Measurements from ENCODE around the gene MAST1. TPM values are rescaled to one million over a fixed set of nuclear protein-coding genes. Genes with fewer than 3 reads are reported as not detected.
"Not testable (repeated sequence)": the region's sequence is repeated elsewhere in the genome, so short reads cannot be mapped to it uniquely, and the experiment has no call there.

Gene MAST1
- total RNA-seq, 2 experiments from 2014 or later = 2.4 to 3.0 TPM

DNA sequence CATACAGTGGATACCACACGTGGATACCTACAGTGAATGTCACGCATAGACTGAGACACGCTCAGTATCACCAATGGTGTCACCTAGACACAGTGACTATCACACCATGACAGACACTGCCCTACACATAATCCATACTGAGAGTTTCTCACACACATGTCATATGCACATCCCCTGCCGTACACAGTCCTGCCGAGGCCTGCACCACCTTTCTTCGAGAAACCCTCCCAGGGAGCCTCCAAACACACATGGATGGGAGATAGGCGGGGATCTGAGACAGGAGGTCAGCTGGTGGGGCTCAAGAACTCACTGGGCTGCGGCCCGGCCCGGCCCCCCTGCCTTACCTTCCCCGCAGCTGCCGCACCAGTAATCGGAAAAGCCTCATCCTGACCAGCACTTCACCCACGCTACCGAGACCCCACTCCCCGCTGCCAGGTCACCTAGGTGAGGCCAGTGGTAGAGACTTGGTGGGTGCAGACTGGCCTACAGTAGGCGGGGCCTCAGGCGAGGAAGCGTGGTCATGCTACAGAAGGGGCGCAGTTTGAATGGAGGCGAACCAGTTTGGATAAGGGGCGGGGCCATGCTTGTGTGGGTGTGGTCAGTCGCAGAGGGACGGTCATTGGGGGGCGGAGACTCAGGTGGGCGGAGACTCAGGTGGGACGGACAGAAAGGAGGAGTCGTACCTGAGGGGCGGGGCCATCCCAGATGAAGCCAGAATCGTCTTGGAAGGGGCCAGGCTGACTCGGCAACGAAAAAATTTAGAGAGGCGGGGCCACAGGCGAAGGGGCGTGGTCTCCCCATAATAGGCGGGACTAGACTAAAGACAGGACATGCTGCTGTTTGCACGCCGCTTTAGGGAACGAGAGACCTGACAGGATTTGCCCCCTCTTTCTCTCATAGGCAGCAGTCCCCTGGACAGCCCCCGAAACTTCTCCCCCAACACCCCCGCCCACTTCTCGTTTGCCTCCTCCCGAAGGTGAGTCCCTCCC is 2.1 kb downstream of the MAST1 start:
- peak; percentile 81 for DNase-seq
- H3K4me3 Mint-ChIP-seq = no peak overlapping the region
- ATAC-seq = peak; percentile 68
- POLR2A ChIA-PET = no interaction called here
- peaks cover 70% of the 10 kb centered on the region for H3K27me3 Mint-ChIP-seq
- intact Hi-C loops (cut with micrococcal nuclease) = no loop called here
- H3K4me1 Mint-ChIP-seq (ENCODE audit: low read depth) = peaks cover 28% of the 10 kb centered on the region
- H3K36me3 Mint-ChIP-seq (ENCODE audit: low read depth) = no peaks in the 10 kb centered on the region
- H3K27ac Mint-ChIP-seq = no peak overlapping the region
- CTCF ChIA-PET = no interaction called here
- H3K9me3 Mint-ChIP-seq = no peaks in the 10 kb centered on the region
- TF ChIP-seq, protein P1, sequence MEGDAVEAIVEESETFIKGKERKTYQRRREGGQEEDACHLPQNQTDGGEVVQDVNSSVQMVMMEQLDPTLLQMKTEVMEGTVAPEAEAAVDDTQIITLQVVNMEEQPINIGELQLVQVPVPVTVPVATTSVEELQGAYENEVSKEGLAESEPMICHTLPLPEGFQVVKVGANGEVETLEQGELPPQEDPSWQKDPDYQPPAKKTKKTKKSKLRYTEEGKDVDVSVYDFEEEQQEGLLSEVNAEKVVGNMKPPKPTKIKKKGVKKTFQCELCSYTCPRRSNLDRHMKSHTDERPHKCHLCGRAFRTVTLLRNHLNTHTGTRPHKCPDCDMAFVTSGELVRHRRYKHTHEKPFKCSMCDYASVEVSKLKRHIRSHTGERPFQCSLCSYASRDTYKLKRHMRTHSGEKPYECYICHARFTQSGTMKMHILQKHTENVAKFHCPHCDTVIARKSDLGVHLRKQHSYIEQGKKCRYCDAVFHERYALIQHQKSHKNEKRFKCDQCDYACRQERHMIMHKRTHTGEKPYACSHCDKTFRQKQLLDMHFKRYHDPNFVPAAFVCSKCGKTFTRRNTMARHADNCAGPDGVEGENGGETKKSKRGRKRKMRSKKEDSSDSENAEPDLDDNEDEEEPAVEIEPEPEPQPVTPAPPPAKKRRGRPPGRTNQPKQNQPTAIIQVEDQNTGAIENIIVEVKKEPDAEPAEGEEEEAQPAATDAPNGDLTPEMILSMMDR (IDR thresholded peaks at IDR 0.05) = no peak

DNA sequence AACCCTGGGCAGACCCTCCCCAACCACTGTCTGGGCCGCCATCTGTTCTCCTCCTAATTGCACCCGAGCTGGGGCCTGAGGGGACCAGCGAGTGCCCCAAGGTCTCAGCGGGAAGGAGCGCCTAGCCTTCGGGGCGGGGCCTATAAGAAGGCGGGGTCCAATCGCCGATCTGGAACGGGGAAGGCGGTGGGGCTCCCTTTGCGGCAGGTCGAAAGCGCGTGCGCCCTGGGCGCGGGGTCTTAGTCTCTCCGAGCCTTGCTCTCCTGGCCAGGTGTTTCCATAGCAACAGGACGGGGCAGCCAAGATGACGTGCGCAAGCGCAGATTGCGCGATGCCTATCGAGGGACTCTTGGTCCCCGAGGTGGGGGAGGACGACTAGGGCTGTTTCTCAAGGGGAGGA is 2.8 kb downstream of the MAST1 start:
- intact Hi-C loops (cut with micrococcal nuclease) = no loop called here
- ChIA-PET POLR2A (no interaction called here), CTCF (no interaction called here)
- Mint-ChIP-seq H3K4me3 (peak overlapping the region; percentile 2), H3K36me3 (ENCODE audit: low read depth) (no peaks in the 10 kb centered on the region), H3K4me1 (ENCODE audit: low read depth) (peaks cover 28% of the 10 kb centered on the region), H3K9me3 (no peaks in the 10 kb centered on the region), H3K27me3 (peaks cover 65% of the 10 kb centered on the region), H3K27ac (no peak overlapping the region)
- TF ChIP-seq, protein P1 (IDR thresholded peaks at IDR 0.05) = no peak
- DNase-seq (peak; percentile 35), ATAC-seq (no peak)

GRCh38 chr19:12842511-12842910 is 4.2 kb downstream of the MAST1 start:
- no peak overlapping the region for H3K27ac Mint-ChIP-seq
- no peak for DNase-seq
- TF ChIP-seq, protein P1 (IDR thresholded peaks at IDR 0.05) = no peak
- ChIA-PET CTCF (no interaction called here), POLR2A (no interaction called here)
- H3K36me3 Mint-ChIP-seq (ENCODE audit: low read depth) = no peaks in the 10 kb centered on the region
- ATAC-seq = no peak
- intact Hi-C loops (cut with micrococcal nuclease) = no loop called here
- no peaks in the 10 kb centered on the region for H3K9me3 Mint-ChIP-seq
- H3K4me3 Mint-ChIP-seq = no peak overlapping the region
- peaks cover 60% of the 10 kb centered on the region for H3K27me3 Mint-ChIP-seq
- peaks cover 23% of the 10 kb centered on the region for H3K4me1 Mint-ChIP-seq (ENCODE audit: low read depth)

DNA sequence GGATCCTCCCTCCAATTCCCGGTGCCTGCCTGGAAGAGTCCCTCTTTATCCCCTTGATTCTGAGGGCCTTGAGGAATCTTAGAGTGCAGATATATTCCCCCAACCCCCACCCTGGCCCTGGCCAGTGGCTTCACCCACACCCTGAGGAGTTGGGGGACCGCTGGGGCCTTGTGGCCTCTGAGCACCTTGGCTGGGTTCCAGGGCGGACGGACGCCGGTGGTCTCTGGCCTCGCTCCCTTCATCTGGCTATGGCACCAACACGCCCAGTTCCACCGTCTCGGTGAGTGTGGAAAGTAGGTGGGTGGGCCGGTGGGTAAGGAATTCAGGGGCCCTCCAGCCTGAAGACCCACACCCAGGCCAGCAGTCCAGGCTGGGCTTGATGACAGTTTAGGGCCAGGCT is 5.0 kb downstream of the MAST1 start:
- Mint-ChIP-seq H3K4me3 (no peak overlapping the region), H3K9me3 (no peaks in the 10 kb centered on the region), H3K4me1 (ENCODE audit: low read depth) (peaks cover 25% of the 10 kb centered on the region), H3K36me3 (ENCODE audit: low read depth) (no peaks in the 10 kb centered on the region), H3K27me3 (peaks cover 57% of the 10 kb centered on the region), H3K27ac (no peak overlapping the region)
- intact Hi-C loops (cut with micrococcal nuclease) = no loop called here
- POLR2A ChIA-PET = no interaction called here
- ATAC-seq (no peak), DNase-seq (no peak)
- TF ChIP-seq, protein P1 (IDR thresholded peaks at IDR 0.05) = no peak
- CTCF ChIA-PET = no interaction called here

- ATAC-seq (no peak), DNase-seq (no peak)
- CTCF ChIA-PET = interaction anchor here (0.7 to 6.7 kb wide), 3 partner anchors 48 to 86 kb away, joined by 3 to 118 read pairs (median 4); no protein-coding TSS in a partner anchor
- POLR2A ChIA-PET = no interaction called here
- H3K9me3 Mint-ChIP-seq = no peaks in the 10 kb centered on the region
- H3K4me3 Mint-ChIP-seq = no peak overlapping the region
- no peaks in the 10 kb centered on the region for H3K36me3 Mint-ChIP-seq (ENCODE audit: low read depth)
- H3K27me3 Mint-ChIP-seq = peaks cover 55% of the 10 kb centered on the region
- intact Hi-C loops (cut with micrococcal nuclease) = no loop called here
- H3K4me1 Mint-ChIP-seq (ENCODE audit: low read depth) = peaks cover 23% of the 10 kb centered on the region
- TF ChIP-seq, protein P1 (IDR thresholded peaks at IDR 0.05) = no peak
- no peak overlapping the region for H3K27ac Mint-ChIP-seq
Measured at GRCh38 chr19:12843999-12844732, 5.9 kb downstream of the MAST1 start.

- POLR2A ChIA-PET = interaction anchor here (0.9 to 1.7 kb wide), 3 partner anchors 45 to 90 kb away, joined by 3 to 7 read pairs (median 4); partner anchors contain the start of genes JUNB, PRDX2 and THSD8
- not testable (repeated sequence) for H3K4me1 Mint-ChIP-seq (ENCODE audit: low read depth)
- peak overlapping the region; percentile 67 for H3K4me3 Mint-ChIP-seq
Measured at GRCh38 chr19:12846613-12847012, 8.3 kb downstream of the MAST1 start.

More at GRCh38 chr19:12846613-12847012, 8.3 kb downstream of the MAST1 start:
- not testable (repeated sequence) for DNase-seq; H3K36me3 Mint-ChIP-seq (ENCODE audit: low read depth); H3K27ac Mint-ChIP-seq; H3K9me3 Mint-ChIP-seq; ATAC-seq
- CTCF ChIA-PET = interaction anchor here (0.6 to 6.7 kb wide), 39 partner anchors 9 to 308 kb away, joined by 3 to 118 read pairs (median 10); partner anchors contain the start of genes GCDH, JUNB, MAN2B1 and RNASEH2A
- intact Hi-C loops (cut with micrococcal nuclease) = loop anchor here (5.0 kb wide), 1 partner anchor 84 kb away; no protein-coding TSS in a partner anchor
- H3K27me3 Mint-ChIP-seq = peaks cover 30% of the 10 kb centered on the region
